H1 (cell line): ENCODE results near the gene OR5H1. TPM values are rescaled to one million over a fixed set of nuclear protein-coding genes. Genes with fewer than 3 reads are reported as not detected.

Experiments
- BCL11A ChIP-seq, 2 experiments: IDR thresholded peaks; one replicate each; pipeline ENCODE4 v1.6.1; 2011; ENCODE audit warnings: low read depth in 2 of 2, low read length in 2 of 2, mild to moderate bottlenecking in 2 of 2
- CHD7 ChIP-seq: fragments of 300-600 bp; sonication (generic); IDR thresholded peaks from 2 replicates; pipeline ENCODE4 v1.7.1; 2012; ENCODE audit warnings: low read length, moderate library complexity, mild to moderate bottlenecking, inconsistent platforms; ENCODE audit not compliant: insufficient replicate concordance
- EZH2 ChIP-seq: fragments of 200-600 bp; sonication (generic); IDR thresholded peaks from 2 replicates; pipeline ENCODE4 v1.7.1; 2012; ENCODE audit warnings: low read depth, mild to moderate bottlenecking, moderate library complexity, low read length, inconsistent platforms; ENCODE audit not compliant: severe bottlenecking
- KDM4A ChIP-seq: IDR thresholded peaks from one replicate; pipeline ENCODE4 v1.7.1; 2012; ENCODE audit warnings: low read depth, mild to moderate bottlenecking, moderate library complexity, low read length, inconsistent platforms; ENCODE audit not compliant: severe bottlenecking
- KDM5A ChIP-seq: fragments of 200-600 bp; IDR thresholded peaks from 2 replicates; pipeline ENCODE4 v1.7.1; 2012; ENCODE audit warnings: mild to moderate bottlenecking, low read length, inconsistent platforms, mixed read lengths
- MAX ChIP-seq: IDR thresholded peaks from 2 replicates; pipeline ENCODE4 v1.6.1; 2012; ENCODE audit warnings: inconsistent platforms
- POU5F1 ChIP-seq: IDR thresholded peaks from 2 replicates; pipeline ENCODE4 v1.6.1; 2011; ENCODE audit warnings: low read depth, mild to moderate bottlenecking, low read length, moderate library complexity
- RFX5 ChIP-seq: IDR thresholded peaks from 2 replicates; pipeline ENCODE4 v1.6.1; 2011; ENCODE audit warnings: low read depth, low read length, improper control_type of control experiment, borderline replicate concordance
- RNF2 ChIP-seq: fragments of 200-900, 300-1000 bp; sonication (generic); IDR thresholded peaks from 2 replicates; pipeline ENCODE4 v1.7.1; 2016; ENCODE audit warnings: borderline replicate concordance, low read depth, mild to moderate bottlenecking, antibody characterized with exemption, low read length; ENCODE audit not compliant: poor library complexity, severe bottlenecking; ENCODE audit errors: missing control alignments
- TAF1 ChIP-seq: IDR thresholded peaks from 2 replicates; pipeline ENCODE4 v1.6.1; 2011; ENCODE audit warnings: mild to moderate bottlenecking, low read depth, low read length
- TCF12 ChIP-seq: IDR thresholded peaks from 2 replicates; pipeline ENCODE4 v1.6.1; 2011; ENCODE audit warnings: low read depth, mild to moderate bottlenecking, low read length
- YY1 ChIP-seq: IDR thresholded peaks from 2 replicates; pipeline ENCODE4 v1.6.1; 2011; ENCODE audit warnings: low read depth, mild to moderate bottlenecking, low read length
- polyA plus RNA-seq, 7 experiments: library from polyadenylated mRNA; depleted of rRNA in 3 of 7; stranded (reverse) in 5 of 7; unstranded in 2 of 7; fragments of >200 nt in 5 of 7; fragments of 200-250 nt in 2 of 7; gene quantifications; 1 replicate in 5 of 7; 2 replicates in 1 of 7; 4 replicates in 1 of 7; pipeline versions ENCODE4 v1.2.1 to v1.2.3, GENCODE V29; 2011 to 2013; ENCODE audit warnings: missing spikeins in 2 of 7, mixed read lengths in 2 of 7
- total RNA-seq: library from RNA; stranded (reverse); fragmentation: NEBNext Ultra II Directional; extraction: Animal tissue kit (Norgen Biotek cat#: 25700); gene quantifications from 2 replicates; pipeline ENCODE4 v1.2.1, GENCODE V29; 2021

The OR5H1 gene
- total and polyA plus RNA-seq, 2 of the 8 experiments (the other 6 are each of a cell fraction or from before 2014, with no cell fraction given): not detected

- TF ChIP-seq CHD7: no peak
- TF ChIP-seq EZH2: no peak
- TF ChIP-seq RFX5: no peak
- no peak for TF ChIP-seq KDM4A
- no peak for TF ChIP-seq TAF1
- TF ChIP-seq KDM5A: no peak
- no peak for TF ChIP-seq BCL11A (IDR thresholded peaks at IDR 0.05; ENCODE audit: low read depth in 2 of 2, low read length in 2 of 2)
- TF ChIP-seq YY1: no peak
- TF ChIP-seq POU5F1: no peak
- no peak for TF ChIP-seq RNF2
- no peak for TF ChIP-seq MAX
- no peak for TF ChIP-seq TCF12
These were observed 40.5 kb downstream of the OR5H1 start (continued) for GRCh38 chr3:98171071-98171470.
